ENCODE results near the gene ANKRD50.

ANKRD50 gene

GRCh38 chr4:124632439-124632838 is 80.1 kb downstream of the ANKRD50 start:
- DNase-seq (ENCODE audit: low read depth) = no peak
- H3K4me3 ChIP-seq (ENCODE audit: low read depth, low read length) = no peak overlapping the region
- no peak for TF ChIP-seq CTCF (conservative IDR thresholded peaks at IDR 0.05; ENCODE audit: low read depth, low read length)

DNA sequence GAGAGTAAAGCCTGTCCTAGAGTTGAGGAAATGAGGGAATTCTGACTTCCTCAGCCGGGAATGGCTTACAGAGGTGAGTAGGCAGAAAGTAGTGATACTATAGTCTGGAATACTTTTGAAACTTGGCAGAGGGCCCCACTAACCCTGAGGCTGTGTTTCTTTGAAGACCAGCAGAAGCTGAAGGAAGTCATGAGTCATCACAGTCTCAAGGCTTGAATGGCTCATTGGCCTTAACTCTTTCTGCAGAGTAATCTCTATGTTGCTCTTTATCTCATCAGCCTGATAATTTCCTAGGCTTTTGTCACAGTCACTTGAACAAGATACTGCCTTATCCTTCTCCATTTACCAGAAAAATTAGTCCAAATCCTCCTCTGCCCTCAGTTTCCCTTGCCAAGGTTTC is 80.8 kb downstream of the ANKRD50 start:
- TF ChIP-seq CTCF (conservative IDR thresholded peaks at IDR 0.05; ENCODE audit: low read depth, low read length) = no peak
- H3K4me3 ChIP-seq (ENCODE audit: low read depth, low read length) = no peak overlapping the region
- DNase-seq (ENCODE audit: low read depth) = peak; percentile 96

- no peak for DNase-seq (ENCODE audit: low read depth)
- no peak for TF ChIP-seq CTCF (conservative IDR thresholded peaks at IDR 0.05; ENCODE audit: low read depth, low read length)
- H3K4me3 ChIP-seq (ENCODE audit: low read depth, low read length) = no peak overlapping the region
These were observed 82.9 kb downstream of the ANKRD50 start for GRCh38 chr4:124629681-124630080.

Measured in choroid plexus epithelial cell (primary cell).